OCI-LY7 (cell line): ENCODE results near the gene THG1L. TPM values are rescaled to one million over a fixed set of nuclear protein-coding genes. Genes with fewer than 3 reads are reported as not detected.
"Not testable (repeated sequence)": the region's sequence is repeated elsewhere in the genome, so short reads cannot be mapped to it uniquely, and the experiment has no call there.

Experiments used
- BruUV-seq: library from RNA; stranded (reverse); fragments of 400-500 nt; replicated peaks from 2 replicates; lab custom pipeline; 2021; lab: Mats Ljungman, UMichigan
- CTCF ChIA-PET: fragments of 300-600 bp; sonication (Branson Sonifier 250); formaldehyde crosslinking; loops from one replicate; lab custom pipeline; 2022; ENCODE audit warnings: antibody characterized with exemption; ENCODE audit not compliant: unreplicated experiment; lab: Charles Lee
- POLR2A ChIA-PET: fragments of 300-600 bp; sonication (Branson Sonifier 250); formaldehyde crosslinking; loops from one replicate; lab custom pipeline; 2022; ENCODE audit warnings: antibody characterized with exemption; lab: Charles Lee
- DNase-seq: peaks from one replicate; pipeline ENCODE4 v3.0.0-alpha.2; 2015; ENCODE audit warnings: low spot score
- H2AFZ ChIP-seq: fragments of 200-600 bp; sonication (generic), shearing (Covaris generic); 2 replicates; pipeline ENCODE4 v1.6.1; 2014; ENCODE audit warnings: mild to moderate bottlenecking, antibody characterized with exemption, low read length, moderate library complexity
- H3K27ac ChIP-seq: fragments of 200-600 bp; sonication (generic); 2 replicates; pipeline ENCODE4 v1.5.1; 2014; ENCODE audit warnings: mixed run types, low read depth, mild to moderate bottlenecking, moderate library complexity, low read length, inconsistent platforms; ENCODE audit not compliant: poor library complexity, severe bottlenecking
- H3K36me3 ChIP-seq: fragments of 200-600 bp; sonication (generic); 2 replicates; pipeline ENCODE4 v1.6.1; 2014; ENCODE audit warnings: mild to moderate bottlenecking, antibody characterized with exemption, low read length, moderate library complexity, mixed read lengths; ENCODE audit not compliant: insufficient read depth
- H3K4me1 ChIP-seq: fragments of 200-600 bp; sonication (generic); 2 replicates; pipeline ENCODE4 v1.5.1; 2014; ENCODE audit warnings: mild to moderate bottlenecking, low read length; ENCODE audit not compliant: insufficient read depth, poor library complexity, severe bottlenecking
- H3K4me2 ChIP-seq: fragments of 200-600 bp; sonication (generic); 2 replicates; pipeline ENCODE4 v1.6.1; 2014; ENCODE audit warnings: mild to moderate bottlenecking, low read length
- H3K4me3 ChIP-seq: fragments of 200-600 bp; sonication (generic); 2 replicates; pipeline ENCODE4 v1.5.1; 2014; ENCODE audit warnings: mild to moderate bottlenecking, low read depth, low read length; ENCODE audit not compliant: poor library complexity, severe bottlenecking
- H3K79me2 ChIP-seq: fragments of 200-600 bp; sonication (generic); 2 replicates; pipeline ENCODE4 v1.6.1; 2016; ENCODE audit warnings: low read depth, mild to moderate bottlenecking, low read length, moderate library complexity, mixed read lengths; ENCODE audit not compliant: insufficient read depth
- H3K9me2 ChIP-seq: fragments of 200-600 bp; sonication (generic); 2 replicates; pipeline ENCODE4 v1.6.1; 2016; ENCODE audit warnings: mild to moderate bottlenecking, low read length, mixed read lengths; ENCODE audit not compliant: insufficient read depth
- H3K9me3 ChIP-seq: fragments of 200-600 bp; sonication (generic); 2 replicates; pipeline ENCODE4 v1.6.1; 2014; ENCODE audit warnings: mild to moderate bottlenecking, mixed run types, low read length, mixed read lengths
- H4K20me1 ChIP-seq: fragments of 200-600 bp; sonication (generic); 2 replicates; pipeline ENCODE4 v1.6.1; 2014; ENCODE audit warnings: mild to moderate bottlenecking, antibody characterized with exemption, low read length, moderate library complexity, mixed read lengths; ENCODE audit not compliant: insufficient read depth
- CTCF ChIP-seq: fragments of 200-600 bp; sonication (generic); conservative IDR thresholded peaks from 2 replicates; pipeline ENCODE4 v1.5.1; 2014; ENCODE audit warnings: mild to moderate bottlenecking, antibody characterized with exemption, low read length, moderate library complexity, mixed read lengths
- EZH2phosphoT487 ChIP-seq: fragments of 200-600 bp; sonication (generic); IDR thresholded peaks from 2 replicates; pipeline ENCODE4 v1.6.1; 2018; ENCODE audit warnings: low read depth, borderline replicate concordance, mild to moderate bottlenecking, mixed run types, antibody characterized with exemption, low read length, moderate library complexity, mixed read lengths
- intact Hi-C: fragments of 100-400 bp; cut with micrococcal nuclease; formaldehyde crosslinking; loops from one replicate; pipeline ENCODE4 v1.10.0; 2022; ENCODE audit not compliant: unreplicated experiment
- total RNA-seq, 2 experiments: library from RNA; depleted of rRNA in 1 of 2; stranded (reverse); fragments of >200 nt in 1 of 2; shearing (Covaris generic) in 1 of 2; gene quantifications; 2 replicates each; pipeline ENCODE4 v1.2.3, GENCODE V29; 2014 to 2022

Gene THG1L
- total RNA-seq, 2 experiments from 2014 or later, result 18.5 to 20.7 TPM

- ChIA-PET POLR2A (interaction anchor here (0.5 to 0.6 kb wide), 2 partner anchors 20 to 128 kb away, joined by 3 to 4 read pairs; no protein-coding TSS in a partner anchor), CTCF (no interaction called here)
- no TSS peak for BruUV-seq
- H3K79me2 ChIP-seq, result no peaks in the 10 kb centered on the region
- H3K9me2 ChIP-seq, result no peaks in the 10 kb centered on the region
- no peaks in the 10 kb centered on the region for H3K36me3 ChIP-seq
- no peak overlapping the region for H2AFZ ChIP-seq
- H3K27ac ChIP-seq, result no peak overlapping the region
- no peak overlapping the region for H3K4me2 ChIP-seq
- intact Hi-C loops, result no loop called here
- DNase-seq, result no peak
- H3K4me1 ChIP-seq, result peaks cover 25% of the 10 kb centered on the region
- no peak overlapping the region for H3K4me3 ChIP-seq
- H3K9me3 ChIP-seq, result no peaks in the 10 kb centered on the region
- no peaks in the 10 kb centered on the region for H4K20me1 ChIP-seq
- TF ChIP-seq EZH2phosphoT487 (no peak), CTCF (no peak)
These were observed 10.1 kb upstream of the THG1L start for GRCh38 chr5:157721159-157721558.

- H3K36me3 ChIP-seq, CTCF ChIA-PET, BruUV-seq, H3K9me2 ChIP-seq, H2AFZ ChIP-seq, H4K20me1 ChIP-seq, DNase-seq, H3K27ac ChIP-seq, H3K4me3 ChIP-seq, intact Hi-C loops, H3K9me3 ChIP-seq, POLR2A ChIA-PET, H3K79me2 ChIP-seq, H3K4me2 ChIP-seq: not testable (repeated sequence)
- peaks cover 18% of the 10 kb centered on the region for H3K4me1 ChIP-seq
These were observed 8.3 kb upstream of the THG1L start for GRCh38 chr5:157722895-157723294.

- H2AFZ ChIP-seq, H3K27ac ChIP-seq, H3K9me2 ChIP-seq, DNase-seq, H3K4me3 ChIP-seq, CTCF ChIA-PET, H3K4me2 ChIP-seq, H4K20me1 ChIP-seq, BruUV-seq, POLR2A ChIA-PET: not testable (repeated sequence)
- H3K36me3 ChIP-seq, result peaks cover 25% of the 10 kb centered on the region
- H3K4me1 ChIP-seq, result peaks cover 28% of the 10 kb centered on the region
- intact Hi-C loops, result loop anchor here (5.0 kb wide), 1 partner anchor 124 kb away; no protein-coding TSS in a partner anchor
- H3K9me3 ChIP-seq, result peaks cover 20% of the 10 kb centered on the region
- peaks cover 11% of the 10 kb centered on the region; the same call in 1 of the 2 replicates for H3K79me2 ChIP-seq
These were observed 4.6 kb upstream of the THG1L start for GRCh38 chr5:157726607-157727006.

GRCh38 chr5:157727858-157728257 is 3.4 kb upstream of the THG1L start:
- H3K4me3 ChIP-seq, H3K4me2 ChIP-seq, H2AFZ ChIP-seq, H3K9me2 ChIP-seq, CTCF ChIA-PET, BruUV-seq, H3K27ac ChIP-seq, DNase-seq, H4K20me1 ChIP-seq: not testable (repeated sequence)
- Histone ChIP-seq H3K9me3 (peaks cover 20% of the 10 kb centered on the region), H3K36me3 (peaks cover 28% of the 10 kb centered on the region), H3K79me2 (peaks cover 17% of the 10 kb centered on the region; the same call in 1 of the 2 replicates), H3K4me1 (peaks cover 35% of the 10 kb centered on the region)
- intact Hi-C loops, result loop anchor here (5.0 kb wide), 1 partner anchor 126 kb away; no protein-coding TSS in a partner anchor
- POLR2A ChIA-PET, result interaction anchor here (0.5 to 1.6 kb wide), 5 partner anchors 10 to 727 kb away, joined by 3 to 6 read pairs (median 4); no protein-coding TSS in a partner anchor
